CD4-positive, alpha-beta T cell treated with Interleukin-12 subunit alpha and Interleukin-12 subunit beta, for 1 hour (primary cell): ENCODE data around the gene ARID2.

Experiments used
- DNase-seq: peaks from one replicate; pipeline ENCODE4 v3.0.0-alpha.2; 2020

ARID2 gene

GRCh38 chr12:45729233-45730083, at the start of gene ARID2:
TSS of gene ARID2 (plus strand) at chr12:45729706. CDS start at chr12:45729837, 131 bp downstream.
- DNase-seq = peak; percentile 78

- no peak for DNase-seq
Observed at GRCh38 chr12:45680362-45680761, 49.1 kb upstream of the ARID2 start.

GRCh38 chr12:45681465-45681864, 48.0 kb upstream of the ARID2 start:
- DNase-seq = no peak

GRCh38 chr12:45685680-45686079, 43.8 kb upstream of the ARID2 start:
- DNase-seq = no peak

GRCh38 chr12:45687081-45688015, 42.2 kb upstream of the ARID2 start:
- DNase-seq = no peak

- no peak for DNase-seq
Observed at GRCh38 chr12:45688183-45688582, 41.3 kb upstream of the ARID2 start.

- DNase-seq = no peak
Observed at GRCh38 chr12:45695035-45695434, 34.5 kb upstream of the ARID2 start.

- no peak for DNase-seq
Observed at GRCh38 chr12:45695606-45696005, 33.9 kb upstream of the ARID2 start.

- DNase-seq = no peak
Observed at GRCh38 chr12:45696049-45696448, 33.5 kb upstream of the ARID2 start.

GRCh38 chr12:45697371-45697770, 32.1 kb upstream of the ARID2 start:
- no peak for DNase-seq

- no peak for DNase-seq
Observed at GRCh38 chr12:45701296-45701695, 28.2 kb upstream of the ARID2 start.

- no peak for DNase-seq
Observed at GRCh38 chr12:45703942-45704341, 25.6 kb upstream of the ARID2 start.

GRCh38 chr12:45704968-45705367, 24.5 kb upstream of the ARID2 start:
- DNase-seq = no peak

GRCh38 chr12:45705404-45705803, 24.1 kb upstream of the ARID2 start:
- no peak for DNase-seq

GRCh38 chr12:45707241-45707857, 22.2 kb upstream of the ARID2 start:
- no peak for DNase-seq

- DNase-seq = no peak
Observed at GRCh38 chr12:45708363-45708762, 21.1 kb upstream of the ARID2 start.

- no peak for DNase-seq
Observed at GRCh38 chr12:45708901-45709300, 20.6 kb upstream of the ARID2 start.

GRCh38 chr12:45712319-45712718, 17.2 kb upstream of the ARID2 start:
- no peak for DNase-seq

GRCh38 chr12:45713078-45713477, 16.4 kb upstream of the ARID2 start:
- no peak for DNase-seq

- DNase-seq = no peak
Observed at GRCh38 chr12:45718306-45718705, 11.2 kb upstream of the ARID2 start.

- DNase-seq = no peak
Observed at GRCh38 chr12:45720069-45720468, 9.4 kb upstream of the ARID2 start.

- DNase-seq = no peak
Observed at GRCh38 chr12:45721369-45721768, 8.1 kb upstream of the ARID2 start.

GRCh38 chr12:45721954-45722353, 7.6 kb upstream of the ARID2 start:
- DNase-seq = no peak
